HepG2 (cell line): ENCODE measurements around the gene TIMM44.

Experiments
- ATF1 ChIP-seq: IDR thresholded peaks from 2 replicates; pipeline ENCODE4 v1.6.1; 2016; ENCODE audit warnings: mild to moderate bottlenecking, control low read depth
- MAX ChIP-seq: IDR thresholded peaks from 2 replicates; pipeline ENCODE4 v1.6.1; 2012; ENCODE audit warnings: inconsistent platforms
- PHB2 ChIP-seq: fragments of 450-650 bp; IDR thresholded peaks from 2 replicates; pipeline ENCODE4 v1.6.1; 2018; ENCODE audit not compliant: partially characterized antibody
- PPARG ChIP-seq: conservative IDR thresholded peaks from 2 replicates; pipeline ENCODE4 v1.6.1; 2016; ENCODE audit warnings: missing biosample characterization, missing genetic modification reagents
- SMAD3 ChIP-seq: sonication (generic); formaldehyde crosslinking; IDR thresholded peaks from 2 replicates; pipeline ENCODE4 v1.4.0; 2020; ENCODE audit warnings: missing genetic modification reagents
- STAT6 ChIP-seq: sonication (generic); formaldehyde crosslinking; IDR thresholded peaks from 2 replicates; pipeline ENCODE4 v1.4.0; 2020; ENCODE audit warnings: missing genetic modification reagents, mild to moderate bottlenecking, borderline replicate concordance
- TOE1 ChIP-seq: sonication (generic); formaldehyde crosslinking; IDR thresholded peaks from 2 replicates; pipeline ENCODE4 v1.4.0; 2020; ENCODE audit warnings: mild to moderate bottlenecking, missing genetic modification reagents
- ZNF253 ChIP-seq: sonication (generic); formaldehyde crosslinking; IDR thresholded peaks from 2 replicates; pipeline ENCODE4 v1.8.0; 2022; ENCODE audit warnings: mild to moderate bottlenecking, missing genetic modification reagents, borderline replicate concordance
- ZNF335 ChIP-seq: sonication (generic); formaldehyde crosslinking; IDR thresholded peaks from 2 replicates; pipeline ENCODE4 v1.4.0; 2020; ENCODE audit warnings: missing genetic modification reagents
- ZNF691 ChIP-seq: sonication (generic); formaldehyde crosslinking; IDR thresholded peaks from 2 replicates; pipeline ENCODE4 v1.4.0; 2020; ENCODE audit warnings: missing genetic modification reagents, low read depth, mild to moderate bottlenecking, borderline replicate concordance
- ZNF883 ChIP-seq: sonication (generic); formaldehyde crosslinking; IDR thresholded peaks from 2 replicates; pipeline ENCODE4 v1.5.1; 2020; ENCODE audit warnings: mild to moderate bottlenecking, missing genetic modification reagents; ENCODE audit errors: not compliant biosample characterization
- TF ChIP-seq, protein P1 (sequence below): sonication (generic); formaldehyde crosslinking; IDR thresholded peaks from 2 replicates; pipeline ENCODE4 v1.5.0; 2020; ENCODE audit warnings: missing genetic modification reagents, mild to moderate bottlenecking, borderline replicate concordance

DNA sequence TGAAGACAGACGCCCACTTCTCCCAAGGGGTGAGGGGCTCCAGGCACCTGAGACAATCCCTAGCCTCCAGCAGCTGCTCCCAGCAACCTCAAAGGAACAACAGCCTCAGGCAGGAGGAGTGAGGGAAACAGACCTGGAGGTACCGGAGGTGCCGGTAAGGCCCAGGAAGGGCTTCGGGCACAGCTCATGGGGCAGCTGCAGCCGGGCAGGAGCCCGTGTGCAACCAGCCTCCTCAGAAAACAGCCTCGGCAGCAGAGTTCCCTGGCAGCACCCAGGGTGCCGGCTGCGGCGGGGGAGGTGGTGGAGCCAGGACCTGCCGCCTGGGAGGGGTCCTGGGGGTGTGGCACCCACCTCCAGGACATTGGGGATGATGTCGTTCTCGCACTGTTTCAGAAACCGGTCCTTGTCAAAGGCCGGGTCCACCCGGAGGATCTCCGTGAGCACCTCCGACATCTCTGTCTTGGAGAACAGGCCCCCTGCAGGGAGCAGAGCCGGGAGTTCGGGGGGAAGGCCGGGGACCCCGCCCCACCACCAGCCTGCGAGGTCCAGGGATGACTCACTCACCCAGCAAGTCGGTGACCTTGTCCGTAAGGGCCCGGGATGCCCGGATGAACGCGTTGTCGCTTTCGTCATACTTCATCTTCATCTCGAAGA, 11.1 kb downstream of the TIMM44 start:
- no peak for TF ChIP-seq PHB2
- TF ChIP-seq STAT6 (CRISPR knock-in tag): no peak
- TF ChIP-seq MAX: no peak
- no peak for TF ChIP-seq SMAD3 (CRISPR knock-in tag)
- TF ChIP-seq, protein P1, sequence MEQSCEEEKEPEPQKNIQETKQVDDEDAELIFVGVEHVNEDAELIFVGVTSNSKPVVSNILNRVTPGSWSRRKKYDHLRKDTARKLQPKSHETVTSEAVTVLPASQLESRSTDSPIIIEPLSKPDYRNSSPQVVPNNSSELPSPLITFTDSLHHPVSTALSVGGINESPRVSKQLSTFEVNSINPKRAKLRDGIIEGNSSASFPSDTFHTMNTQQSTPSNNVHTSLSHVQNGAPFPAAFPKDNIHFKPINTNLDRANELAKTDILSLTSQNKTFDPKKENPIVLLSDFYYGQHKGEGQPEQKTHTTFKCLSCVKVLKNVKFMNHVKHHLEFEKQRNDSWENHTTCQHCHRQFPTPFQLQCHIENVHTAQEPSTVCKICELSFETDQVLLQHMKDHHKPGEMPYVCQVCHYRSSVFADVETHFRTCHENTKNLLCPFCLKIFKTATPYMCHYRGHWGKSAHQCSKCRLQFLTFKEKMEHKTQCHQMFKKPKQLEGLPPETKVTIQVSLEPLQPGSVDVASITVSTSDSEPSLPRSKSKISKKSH (CRISPR knock-in tag): no peak
- TF ChIP-seq ZNF883 (CRISPR knock-in tag): no peak
- TF ChIP-seq ZNF335 (CRISPR knock-in tag): no peak
- no peak for TF ChIP-seq ZNF691 (CRISPR knock-in tag)
- TF ChIP-seq ATF1 (CRISPR knock-in tag): no peak
- TF ChIP-seq PPARG (CRISPR knock-in tag): no peak
- no peak for TF ChIP-seq TOE1 (CRISPR knock-in tag)
- no peak for TF ChIP-seq ZNF253 (CRISPR knock-in tag)
